ENCODE results near the gene IL1A. TPM values are rescaled to one million over a fixed set of nuclear protein-coding genes. Genes with fewer than 3 reads are reported as not detected.

IL1A gene
- total and polyA plus RNA-seq, 2 experiments from 2014 or later: 1.4 to 2.3 TPM

GRCh38 chr2:112733871-112734270 is 50.4 kb downstream of the IL1A start:
- WGBS (ENCODE audit: low lambda C conversion rate, missing lambda C conversion rate): 43% methylated on average over 1 of the region's 1 CpG
- Histone ChIP-seq H3K79me2 (no peaks in the 10 kb centered on the region), H3K4me3 (no peak overlapping the region), H3K9me2 (replicated peaks; ENCODE audit: insufficient read depth) (no peaks in the 10 kb centered on the region), H3K27me3 (no peaks in the 10 kb centered on the region), H3K27ac (peak overlapping the region; percentile 7), H3K4me2 (no peak overlapping the region), H2AFZ (no peak overlapping the region), H3K9me3 (ENCODE audit: low read depth) (no peaks in the 10 kb centered on the region), H4K20me1 (ENCODE audit: insufficient read depth, poor library complexity, severe bottlenecking) (no peaks in the 10 kb centered on the region), H3K4me1 (ENCODE audit: insufficient read depth) (peaks cover 12% of the 10 kb centered on the region), H3K36me3 (replicated peaks; ENCODE audit: insufficient read depth, low read depth) (no peaks in the 10 kb centered on the region)
- DNase-seq (ENCODE audit: low spot score): no peak
- TF ChIP-seq EZH2phosphoT487 (IDR thresholded peaks at IDR 0.05; ENCODE audit: low read depth, severe bottlenecking, unreplicated experiment) (no peak), EZH2 (IDR thresholded peaks at IDR 0.05; ENCODE audit: borderline replicate concordance) (no peak), CTCF (IDR thresholded peaks at IDR 0.05; ENCODE audit: poor library complexity) (no peak)

GRCh38 chr2:112733456-112733855 is 50.8 kb downstream of the IL1A start:
- 69% methylated on average over 4 of the region's 4 CpGs for WGBS (ENCODE audit: low lambda C conversion rate, missing lambda C conversion rate)
- Histone ChIP-seq H2AFZ (no peak overlapping the region), H3K4me2 (no peak overlapping the region), H3K9me3 (ENCODE audit: low read depth) (no peaks in the 10 kb centered on the region), H3K27ac (peak overlapping the region; percentile 2), H3K27me3 (no peaks in the 10 kb centered on the region), H3K9me2 (replicated peaks; ENCODE audit: insufficient read depth) (no peaks in the 10 kb centered on the region), H4K20me1 (ENCODE audit: insufficient read depth, poor library complexity, severe bottlenecking) (no peaks in the 10 kb centered on the region), H3K4me3 (no peak overlapping the region), H3K79me2 (no peaks in the 10 kb centered on the region), H3K36me3 (replicated peaks; ENCODE audit: insufficient read depth, low read depth) (no peaks in the 10 kb centered on the region), H3K4me1 (ENCODE audit: insufficient read depth) (peaks cover 10% of the 10 kb centered on the region)
- TF ChIP-seq CTCF (IDR thresholded peaks at IDR 0.05; ENCODE audit: poor library complexity): no peak
- no peak for TF ChIP-seq EZH2phosphoT487 (IDR thresholded peaks at IDR 0.05; ENCODE audit: low read depth, severe bottlenecking, unreplicated experiment)
- no peak for TF ChIP-seq EZH2 (IDR thresholded peaks at IDR 0.05; ENCODE audit: borderline replicate concordance)
- no peak for DNase-seq (ENCODE audit: low spot score)

- no peak overlapping the region for H3K4me3 ChIP-seq
- TF ChIP-seq CTCF (IDR thresholded peaks at IDR 0.05; ENCODE audit: poor library complexity): no peak
- no peak for TF ChIP-seq EZH2phosphoT487 (IDR thresholded peaks at IDR 0.05; ENCODE audit: low read depth, severe bottlenecking, unreplicated experiment)
- TF ChIP-seq EZH2 (IDR thresholded peaks at IDR 0.05; ENCODE audit: borderline replicate concordance): no peak
- H2AFZ ChIP-seq: no peak overlapping the region
- no peaks in the 10 kb centered on the region for H3K27me3 ChIP-seq
- WGBS (ENCODE audit: low lambda C conversion rate, missing lambda C conversion rate): 84% methylated on average over 2 of the region's 2 CpGs
- H3K4me1 ChIP-seq (ENCODE audit: insufficient read depth): peaks cover 3% of the 10 kb centered on the region
- H3K27ac ChIP-seq: no peak overlapping the region
- H3K79me2 ChIP-seq: no peaks in the 10 kb centered on the region
- no peaks in the 10 kb centered on the region for H3K36me3 ChIP-seq (replicated peaks; ENCODE audit: insufficient read depth, low read depth)
- no peaks in the 10 kb centered on the region for H4K20me1 ChIP-seq (ENCODE audit: insufficient read depth, poor library complexity, severe bottlenecking)
- DNase-seq (ENCODE audit: low spot score): no peak
- H3K9me2 ChIP-seq (replicated peaks; ENCODE audit: insufficient read depth): no peaks in the 10 kb centered on the region
- no peaks in the 10 kb centered on the region for H3K9me3 ChIP-seq (ENCODE audit: low read depth)
- no peak overlapping the region for H3K4me2 ChIP-seq
Observed at GRCh38 chr2:112731479-112731878, 52.8 kb downstream of the IL1A start.

- 87% methylated on average over 5 of the region's 5 CpGs for WGBS (ENCODE audit: low lambda C conversion rate, missing lambda C conversion rate)
- no peak overlapping the region for H2AFZ ChIP-seq
Observed at GRCh38 chr2:112730791-112731190, 53.5 kb downstream of the IL1A start.

More at GRCh38 chr2:112730791-112731190, 53.5 kb downstream of the IL1A start:
- Histone ChIP-seq H3K4me3 (no peak overlapping the region), H4K20me1 (ENCODE audit: insufficient read depth, poor library complexity, severe bottlenecking) (no peaks in the 10 kb centered on the region), H3K4me1 (ENCODE audit: insufficient read depth) (peaks cover 3% of the 10 kb centered on the region), H3K9me3 (ENCODE audit: low read depth) (no peaks in the 10 kb centered on the region), H3K79me2 (no peaks in the 10 kb centered on the region), H3K36me3 (replicated peaks; ENCODE audit: insufficient read depth, low read depth) (no peaks in the 10 kb centered on the region), H3K27ac (no peak overlapping the region), H3K4me2 (no peak overlapping the region), H3K9me2 (replicated peaks; ENCODE audit: insufficient read depth) (no peaks in the 10 kb centered on the region), H3K27me3 (no peaks in the 10 kb centered on the region)
- no peak for TF ChIP-seq CTCF (IDR thresholded peaks at IDR 0.05; ENCODE audit: poor library complexity)
- TF ChIP-seq EZH2phosphoT487 (IDR thresholded peaks at IDR 0.05; ENCODE audit: low read depth, severe bottlenecking, unreplicated experiment): no peak
- no peak for TF ChIP-seq EZH2 (IDR thresholded peaks at IDR 0.05; ENCODE audit: borderline replicate concordance)
- no peak for DNase-seq (ENCODE audit: low spot score)
